SK-N-SH (cell line): Measurements from ENCODE around the gene UCP2. TPM values are rescaled to one million over a fixed set of nuclear protein-coding genes. Genes with fewer than 3 reads are reported as not detected.

ENCODE experiments used
- CTCF ChIA-PET: fragments of 300-600, 350-600 bp; formaldehyde crosslinking; extraction: SDS; loops from one replicate; lab custom pipeline; 2021; lab: Yijun Ruan, JAX
- POLR2A ChIA-PET: fragments of 350-600 bp; sonication (Branson Sonifier 250); formaldehyde crosslinking; extraction: SDS; loops from one replicate; lab custom pipeline; 2020; ENCODE audit warnings: antibody characterized with exemption, inconsistent platforms; lab: Yijun Ruan, JAX
- DNase-seq: peaks from one replicate; pipeline ENCODE4 v3.0.0; 2012
- H2AFZ ChIP-seq: fragments of 200-600 bp; sonication (generic); 2 replicates; pipeline ENCODE4 v1.8.1; 2016; ENCODE audit warnings: antibody characterized with exemption, mild to moderate bottlenecking, low read depth
- H3F3A ChIP-seq: fragments of 200-600 bp; sonication (generic); replicated peaks from 2 replicates; pipeline ENCODE3; 2016; ENCODE audit warnings: antibody characterized with exemption, mild to moderate bottlenecking; ENCODE audit not compliant: insufficient read depth
- H3K27ac ChIP-seq, 2 experiments: fragments of 200-500 bp in 1 of 2; fragments of 200-600 bp in 1 of 2; sonication (Bioruptor generic) in 1 of 2; sonication (generic), shearing (Covaris generic) in 1 of 2; 2 replicates each; pipeline versions ENCODE4 v1.5.1 to v1.6.1; 2014 to 2016; ENCODE audit warnings: low read depth in 2 of 2, inconsistent platforms in 1 of 2, low read length in 1 of 2, mild to moderate bottlenecking in 1 of 2, mixed read lengths in 1 of 2
- H3K27me3 ChIP-seq: fragments of 200-600 bp; sonication (generic), shearing (Covaris generic); 2 replicates; pipeline ENCODE4 v1.6.1; 2016; ENCODE audit warnings: mixed run types; ENCODE audit not compliant: insufficient read depth
- H3K36me3 ChIP-seq, 2 experiments: fragments of 200-500 bp in 1 of 2; fragments of 200-600 bp in 1 of 2; sonication (Bioruptor generic) in 1 of 2; sonication (generic) in 1 of 2; replicated peaks in 1 of 2; 2 replicates each; pipeline versions ENCODE3 to v1.5.1; 2014 to 2016; ENCODE audit warnings: low read length in 1 of 2, mild to moderate bottlenecking in 1 of 2; ENCODE audit not compliant: insufficient read depth in 2 of 2, control insufficient read depth in 1 of 2
- H3K4me1 ChIP-seq, 2 experiments: fragments of 200-500 bp in 1 of 2; fragments of 200-600 bp in 1 of 2; sonication (Bioruptor generic) in 1 of 2; sonication (generic), shearing (Covaris generic) in 1 of 2; 2 replicates each; pipeline versions ENCODE4 v1.5.1 to v1.6.1; 2014 to 2016; ENCODE audit warnings: low read depth in 1 of 2, low read length in 1 of 2, mixed run types in 1 of 2; ENCODE audit not compliant: insufficient read depth in 2 of 2, control insufficient read depth in 1 of 2
- H3K4me2 ChIP-seq: fragments of 200-600 bp; sonication (generic), shearing (Covaris generic); 2 replicates; pipeline ENCODE4 v1.6.1; 2017; ENCODE audit warnings: mixed run types
- H3K4me3 ChIP-seq, 2 experiments: fragments of 200-500 bp in 1 of 2; fragments of 200-600 bp in 1 of 2; sonication (Bioruptor generic) in 1 of 2; sonication (generic), shearing (Covaris generic) in 1 of 2; 2 replicates each; pipeline versions ENCODE4 v1.5.1 to v1.8.1; 2014 to 2016; ENCODE audit warnings: low read depth in 2 of 2, inconsistent platforms in 1 of 2, low read length in 1 of 2, mild to moderate bottlenecking in 1 of 2, mixed read lengths in 1 of 2, moderate library complexity in 1 of 2
- H3K79me2 ChIP-seq: fragments of 200-600 bp; sonication (generic); 2 replicates; pipeline ENCODE4 v1.8.1; 2017; ENCODE audit warnings: mild to moderate bottlenecking; ENCODE audit not compliant: insufficient read depth
- H3K9ac ChIP-seq: fragments of 200-600 bp; sonication (generic); 2 replicates; pipeline ENCODE4 v1.6.1; 2017; ENCODE audit warnings: mixed run types
- H3K9me2 ChIP-seq: fragments of 200-600 bp; sonication (generic); 2 replicates; pipeline ENCODE4 v1.6.1; 2017; ENCODE audit warnings: mixed run types
- H3K9me3 ChIP-seq: fragments of 200-600 bp; sonication (generic); 2 replicates; pipeline ENCODE4 v1.6.1; 2017; ENCODE audit warnings: mixed run types, mild to moderate bottlenecking, moderate library complexity
- H4K20me1 ChIP-seq: fragments of 200-600 bp; sonication (generic); 2 replicates; pipeline ENCODE4 v1.6.1; 2017; ENCODE audit warnings: mild to moderate bottlenecking, mixed run types; ENCODE audit not compliant: insufficient read depth
- CHD2 ChIP-seq: fragments of 150-350 bp; IDR thresholded peaks from 2 replicates; pipeline ENCODE4 v1.6.1; 2018; ENCODE audit warnings: low read length; ENCODE audit not compliant: partially characterized antibody
- CTCF ChIP-seq: fragments of 200-600 bp; sonication (generic); IDR thresholded peaks from 2 replicates; pipeline ENCODE4 v1.6.1; 2017; ENCODE audit warnings: antibody characterized with exemption, mild to moderate bottlenecking, moderate library complexity
- ELF1 ChIP-seq: IDR thresholded peaks from 2 replicates; pipeline ENCODE4 v1.4.0; 2012
- EP300 ChIP-seq, 2 experiments: IDR thresholded peaks; 2 replicates each; pipeline versions ENCODE4 v1.4.0 to v1.6.1; 2012; ENCODE audit warnings: borderline replicate concordance in 1 of 2, low read depth in 1 of 2, low read length in 1 of 2
- EZH2phosphoT487 ChIP-seq: fragments of 200-600 bp; sonication (generic); IDR thresholded peaks from 2 replicates; pipeline ENCODE4 v1.6.1; 2017; ENCODE audit warnings: low read depth, mixed run types, mild to moderate bottlenecking, antibody characterized with exemption, moderate library complexity, borderline replicate concordance
- FOSL2 ChIP-seq: IDR thresholded peaks from 2 replicates; pipeline ENCODE4 v1.4.0; 2012; ENCODE audit warnings: low read depth, mild to moderate bottlenecking, moderate library complexity, borderline replicate concordance
- FOXJ3 ChIP-seq: sonication (generic); formaldehyde crosslinking; IDR thresholded peaks from 2 replicates; pipeline ENCODE4 v1.5.1; 2020; ENCODE audit warnings: mild to moderate bottlenecking, missing genetic modification reagents
- FOXM1 ChIP-seq: IDR thresholded peaks from 2 replicates; pipeline ENCODE4 v1.4.0; 2012; ENCODE audit warnings: low read depth, mild to moderate bottlenecking
- GABPA ChIP-seq: IDR thresholded peaks from 2 replicates; pipeline ENCODE4 v1.4.0; 2012; ENCODE audit warnings: low read depth, mild to moderate bottlenecking
- IRF3 ChIP-seq: fragments of 150-350 bp; IDR thresholded peaks from 2 replicates; pipeline ENCODE4 v1.6.1; 2016; ENCODE audit warnings: mild to moderate bottlenecking, low read depth, low read length
- MEF2A ChIP-seq: IDR thresholded peaks from 2 replicates; pipeline ENCODE4 v1.4.0; 2012; ENCODE audit warnings: low read depth, borderline replicate concordance
- MXI1 ChIP-seq: IDR thresholded peaks from 2 replicates; pipeline ENCODE4 v1.6.1; 2012; ENCODE audit warnings: mild to moderate bottlenecking, low read depth, low read length, improper control_type of control experiment
- POLR2AphosphoS5 ChIP-seq: IDR thresholded peaks from 2 replicates; pipeline ENCODE4 v1.6.1; 2012; ENCODE audit warnings: low read depth, low read length
- RAD21 ChIP-seq: IDR thresholded peaks from 2 replicates; pipeline ENCODE4 v1.6.1; 2012; ENCODE audit warnings: mild to moderate bottlenecking, low read length
- RCOR1 ChIP-seq: fragments of 150-350 bp; IDR thresholded peaks from 2 replicates; pipeline ENCODE4 v1.6.1; 2017; ENCODE audit warnings: antibody characterized with exemption, low read length
- RFX5 ChIP-seq: IDR thresholded peaks from 2 replicates; pipeline ENCODE4 v1.6.1; 2012; ENCODE audit warnings: mild to moderate bottlenecking, improper control_type of control experiment, low read length
- SMC3 ChIP-seq: IDR thresholded peaks from 2 replicates; pipeline ENCODE4 v1.6.1; 2012; ENCODE audit warnings: low read depth, low read length, improper control_type of control experiment
- TCF12 ChIP-seq: IDR thresholded peaks from 2 replicates; pipeline ENCODE4 v1.4.0; 2012
- WGBS: methylation state at CpG from one replicate; pipeline ENCODE4 v1.1.6; 2017; ENCODE audit warnings: low lambda C conversion rate; 5-methylcytosine and 5-hydroxymethylcytosine counted together
- polyA plus RNA-seq, 3 experiments: library from polyadenylated mRNA; depleted of rRNA; stranded (reverse); fragments of >200 nt; gene quantifications; 2 replicates each; pipeline ENCODE4 v1.2.3, GENCODE V29; 2012

The UCP2 gene
- polyA plus RNA-seq, 1 of the 3 experiments (the other 2 are of a cell fraction) = 36.0 TPM

DNA sequence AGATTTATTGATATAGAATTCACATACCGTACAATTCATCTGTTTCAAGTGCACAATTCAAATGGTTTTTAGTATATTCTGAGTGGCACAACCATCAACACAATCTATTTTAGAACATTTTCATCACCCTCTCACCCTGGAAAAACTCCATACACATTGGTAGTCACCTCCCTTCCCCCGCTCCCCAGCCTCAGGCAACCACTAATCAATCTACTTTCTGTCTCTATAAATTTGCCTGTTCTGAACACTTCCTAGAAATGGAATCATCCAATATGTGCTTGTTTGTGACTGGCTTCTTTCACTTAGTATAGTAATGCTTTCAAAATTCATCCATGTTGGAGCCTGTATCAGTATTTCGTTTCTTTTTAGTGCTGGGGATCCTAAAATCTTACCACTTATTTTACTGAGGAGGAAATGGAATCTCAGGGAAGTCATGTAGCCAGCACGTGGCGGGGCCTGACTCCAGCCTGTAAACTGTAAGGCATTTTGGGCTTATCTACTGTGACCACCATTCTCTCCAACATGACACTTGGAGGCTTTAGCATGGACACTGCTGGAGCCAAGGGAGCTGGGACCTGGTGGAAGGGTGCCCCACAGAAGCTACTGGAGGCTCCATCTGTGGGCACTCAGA is 27.1 kb upstream of the UCP2 start:
- peaks cover 0 to 17% of the 10 kb centered on the region in 2 experiments for H3K36me3 ChIP-seq
- no peak for TF ChIP-seq SMC3
- TF ChIP-seq RCOR1 = no peak
- TF ChIP-seq FOXJ3 (CRISPR knock-in tag) = no peak
- TF ChIP-seq EP300 (IDR thresholded peaks at IDR 0.05; ENCODE audit: borderline replicate concordance in 1 of 2, low read depth in 1 of 2, low read length in 1 of 2) = no peak
- no peak for TF ChIP-seq RFX5
- TF ChIP-seq CTCF = no peak
- TF ChIP-seq ELF1 = no peak
- TF ChIP-seq CHD2 = no peak
- TF ChIP-seq IRF3 = no peak
- TF ChIP-seq FOXM1 = no peak
- TF ChIP-seq RAD21 = no peak
- TF ChIP-seq FOSL2 = no peak
- no peak for TF ChIP-seq GABPA
- TF ChIP-seq MXI1 = no peak
- TF ChIP-seq EZH2phosphoT487 = no peak
- no peak for TF ChIP-seq MEF2A
- TF ChIP-seq POLR2AphosphoS5 = no peak
- H3K9me3 ChIP-seq = no peaks in the 10 kb centered on the region
- DNase-seq = no peak
- no peak overlapping the region for H2AFZ ChIP-seq
- ChIA-PET POLR2A (no interaction called here), CTCF (no interaction called here)
- H3F3A ChIP-seq = no peaks in the 10 kb centered on the region
- H3K79me2 ChIP-seq = no peaks in the 10 kb centered on the region
- peaks cover 0 to 2% of the 10 kb centered on the region in 2 experiments; a peak in 1 of 4 replicates for H3K4me1 ChIP-seq
- no peaks in the 10 kb centered on the region for H3K27me3 ChIP-seq
- no peak overlapping the region for H3K4me3 ChIP-seq
- H3K4me2 ChIP-seq = no peak overlapping the region
- H3K27ac ChIP-seq = no peak overlapping the region
- H3K9ac ChIP-seq = no peak overlapping the region
- no peaks in the 10 kb centered on the region for H3K9me2 ChIP-seq
- 95% methylated on average over 5 of the region's 5 CpGs for WGBS
- H4K20me1 ChIP-seq = no peaks in the 10 kb centered on the region

DNA sequence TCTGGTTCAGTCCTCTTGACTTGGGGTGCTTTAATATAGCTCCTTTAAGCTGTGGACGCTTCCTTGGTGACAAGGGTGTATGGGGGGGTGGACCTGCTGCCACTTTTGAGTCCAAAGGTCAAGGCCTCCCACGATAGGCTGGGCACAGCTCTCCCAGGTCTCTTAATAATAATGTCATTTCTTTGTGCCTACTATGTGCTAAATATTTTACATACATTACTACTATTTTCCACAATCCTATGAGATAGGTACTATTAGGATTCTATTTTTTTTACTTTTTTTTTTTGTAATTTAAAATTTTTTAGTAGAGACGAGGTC is 26.5 kb upstream of the UCP2 start:
- no peak overlapping the region for H2AFZ ChIP-seq
- CTCF ChIA-PET = no interaction called here
- WGBS = 93% methylated on average over 3 of the region's 3 CpGs

More for the DNA sequence above, 26.5 kb upstream of the UCP2 start:
- no peak overlapping the region for H3K9ac ChIP-seq
- H3K27ac ChIP-seq = no peak overlapping the region
- POLR2A ChIA-PET = no interaction called here
- no peaks in the 10 kb centered on the region for H3F3A ChIP-seq
- H3K4me1 ChIP-seq = peaks cover 0 to 2% of the 10 kb centered on the region in 2 experiments; a peak in 1 of 4 replicates
- DNase-seq = no peak
- H3K9me2 ChIP-seq = no peaks in the 10 kb centered on the region
- H3K4me2 ChIP-seq = no peak overlapping the region
- H3K27me3 ChIP-seq = no peaks in the 10 kb centered on the region
- H3K79me2 ChIP-seq = no peaks in the 10 kb centered on the region
- H3K4me3 ChIP-seq = no peak overlapping the region
- H3K9me3 ChIP-seq = no peaks in the 10 kb centered on the region
- no peak for TF ChIP-seq FOXM1
- TF ChIP-seq EP300 (IDR thresholded peaks at IDR 0.05; ENCODE audit: borderline replicate concordance in 1 of 2, low read depth in 1 of 2, low read length in 1 of 2) = no peak
- TF ChIP-seq RFX5 = no peak
- no peak for TF ChIP-seq TCF12
- no peak for TF ChIP-seq FOSL2
- H3K36me3 ChIP-seq = peaks cover 0 to 13% of the 10 kb centered on the region in 2 experiments
- H4K20me1 ChIP-seq = no peaks in the 10 kb centered on the region
